NCI-H524 treated with DMSO at 0.1 percent for 48 hours (cell line): ENCODE results near the gene SBNO2.
"Not testable (repeated sequence)": the region's sequence is repeated elsewhere in the genome, so short reads cannot be mapped to it uniquely, and the experiment has no call there.

ENCODE experiments used
- DNase-seq: peaks from one replicate; lab custom pipeline; 2025; lab: John Stamatoyannopoulos, UW

SBNO2 gene

GRCh38 chr19:1118999-1119398 is 55.1 kb downstream of the SBNO2 start:
- DNase-seq: no peak

- no peak for DNase-seq
Measured at GRCh38 chr19:1117654-1118053, 56.4 kb downstream of the SBNO2 start.

GRCh38 chr19:1116726-1117581 is 57.1 kb downstream of the SBNO2 start:
- no peak for DNase-seq

- no peak for DNase-seq
Measured at GRCh38 chr19:1115646-1116420, 58.2 kb downstream of the SBNO2 start.

GRCh38 chr19:1114728-1115127 is 59.3 kb downstream of the SBNO2 start:
- not testable (repeated sequence) for DNase-seq

- DNase-seq: no peak
Measured at GRCh38 chr19:1113986-1114483, 60.0 kb downstream of the SBNO2 start.

GRCh38 chr19:1113030-1113985 is 60.8 kb downstream of the SBNO2 start:
- DNase-seq: peak; percentile 61

GRCh38 chr19:1112268-1113029 is 61.6 kb downstream of the SBNO2 start:
- no peak for DNase-seq

- DNase-seq: no peak
Measured at GRCh38 chr19:1111641-1112267, 62.3 kb downstream of the SBNO2 start.

- no peak for DNase-seq
Measured at GRCh38 chr19:1110809-1111640, 63.0 kb downstream of the SBNO2 start.

- DNase-seq: no peak
Measured at GRCh38 chr19:1109697-1110671, 64.1 kb downstream of the SBNO2 start.

GRCh38 chr19:1109032-1109551 is 65.0 kb downstream of the SBNO2 start:
- no peak for DNase-seq

- DNase-seq: no peak
Measured at GRCh38 chr19:1108291-1109031, 65.6 kb downstream of the SBNO2 start.

- DNase-seq: no peak
Measured at GRCh38 chr19:1107661-1108261, 66.3 kb downstream of the SBNO2 start.

- no peak for DNase-seq
Measured at GRCh38 chr19:1106841-1107660, 67.0 kb downstream of the SBNO2 start.
